HepG2 (cell line): Measurements from ENCODE around the gene MFNG. TPM values are rescaled to one million over a fixed set of nuclear protein-coding genes. Genes with fewer than 3 reads are reported as not detected.

Experiments used
- AGO2 ChIP-seq: fragments of 200-400 bp; formaldehyde crosslinking; optimal IDR thresholded peaks from 2 replicates; pipeline ENCODE3; 2017; ENCODE audit warnings: mild to moderate bottlenecking, low read depth, low read length, moderate library complexity
- ERF ChIP-seq: IDR thresholded peaks from 2 replicates; pipeline ENCODE4 v1.6.1; 2018; ENCODE audit warnings: missing biosample characterization, missing genetic modification reagents
- FOXJ3 ChIP-seq: sonication (generic); formaldehyde crosslinking; IDR thresholded peaks from 2 replicates; pipeline ENCODE4 v1.4.0; 2020; ENCODE audit warnings: missing genetic modification reagents, mild to moderate bottlenecking, borderline replicate concordance
- FOXO1 ChIP-seq: sonication (generic); formaldehyde crosslinking; IDR thresholded peaks from 2 replicates; pipeline ENCODE4 v1.4.0; 2020; ENCODE audit warnings: missing genetic modification reagents
- HNF1B ChIP-seq: sonication (generic); formaldehyde crosslinking; IDR thresholded peaks from 2 replicates; pipeline ENCODE4 v1.5.1; 2020; ENCODE audit warnings: mild to moderate bottlenecking, moderate library complexity, missing genetic modification reagents
- HNF4A ChIP-seq: sonication (generic); formaldehyde crosslinking; IDR thresholded peaks from 2 replicates; pipeline ENCODE4 v1.4.0; 2020; ENCODE audit warnings: missing genetic modification reagents
- MAFK ChIP-seq, 2 experiments: IDR thresholded peaks in 1 of 2; conservative IDR thresholded peaks in 1 of 2; 2 replicates each; pipeline ENCODE4 v1.6.1; 2011; ENCODE audit warnings: improper control_type of control experiment in 2 of 2, low read length in 2 of 2
- NFYC ChIP-seq: IDR thresholded peaks from 2 replicates; pipeline ENCODE4 v1.6.1; 2016; ENCODE audit warnings: missing genetic modification reagents, missing compliant biosample characterization
- RAD21 ChIP-seq: fragments of 450-650 bp; formaldehyde crosslinking; IDR thresholded peaks from 2 replicates; pipeline ENCODE4 v1.5.0; 2020; ENCODE audit warnings: mild to moderate bottlenecking
- SALL1 ChIP-seq: sonication (generic); formaldehyde crosslinking; IDR thresholded peaks from 2 replicates; pipeline ENCODE4 v1.8.0; 2022; ENCODE audit warnings: mild to moderate bottlenecking, missing genetic modification reagents
- SP5 ChIP-seq: IDR thresholded peaks from 2 replicates; pipeline ENCODE4 v1.6.1; 2016; ENCODE audit warnings: low read depth, borderline replicate concordance
- TAF15 ChIP-seq: fragments of 200-400 bp; formaldehyde crosslinking; IDR thresholded peaks from one replicate; pipeline ENCODE4 v1.6.1; 2018; ENCODE audit warnings: mild to moderate bottlenecking, low read depth, low read length; ENCODE audit not compliant: poor library complexity, severe bottlenecking
- TFDP2 ChIP-seq: sonication (generic); formaldehyde crosslinking; IDR thresholded peaks from 2 replicates; pipeline ENCODE4 v1.4.0; 2020; ENCODE audit warnings: missing genetic modification reagents
- ZFP91 ChIP-seq: sonication (generic); formaldehyde crosslinking; IDR thresholded peaks from 2 replicates; pipeline ENCODE4 v1.9.0; 2022; ENCODE audit warnings: missing genetic modification reagents, mild to moderate bottlenecking, borderline replicate concordance
- ZFX ChIP-seq: sonication (generic); formaldehyde crosslinking; IDR thresholded peaks from 2 replicates; pipeline ENCODE4 v1.4.0; 2020; ENCODE audit warnings: mild to moderate bottlenecking, low read depth, missing genetic modification reagents, moderate library complexity
- ZNF225 ChIP-seq: sonication (generic); formaldehyde crosslinking; IDR thresholded peaks from 2 replicates; pipeline ENCODE4 v1.4.0; 2020; ENCODE audit warnings: mild to moderate bottlenecking, missing genetic modification reagents
- ZNF563 ChIP-seq: sonication (generic); formaldehyde crosslinking; IDR thresholded peaks from 2 replicates; pipeline ENCODE4 v1.8.0; 2022; ENCODE audit warnings: mild to moderate bottlenecking, moderate library complexity, missing genetic modification reagents
- ZNF687 ChIP-seq: sonication (generic); formaldehyde crosslinking; IDR thresholded peaks from 2 replicates; pipeline ENCODE4 v1.5.1; 2020; ENCODE audit warnings: mild to moderate bottlenecking, missing genetic modification reagents, moderate library complexity
- polyA plus RNA-seq, 8 experiments: library from polyadenylated mRNA; depleted of rRNA in 3 of 8; stranded (reverse) in 7 of 8; unstranded in 1 of 8; fragments of >200 nt; fragmentation: Illumina TruSeq in 4 of 8; extraction: Trizol in 4 of 8; gene quantifications; 2 replicates each; pipeline versions ENCODE4 v1.2.1 to v1.2.3, GENCODE V29; 2011 to 2016; ENCODE audit warnings: low read depth in 4 of 8, missing spikeins in 1 of 8, mixed read lengths in 1 of 8; ENCODE audit not compliant: insufficient read depth in 1 of 8
- total RNA-seq, 5 experiments: library from RNA; depleted of rRNA; stranded (reverse); fragments of >200 nt; fragmentation: Illumina TruSeq; extraction: Trizol; gene quantifications; 2 replicates each; pipeline ENCODE4 v1.2.3, GENCODE V29; 2016; ENCODE audit warnings: low read depth in 1 of 5
- TF ChIP-seq, protein P1 (sequence below): IDR thresholded peaks from 2 replicates; pipeline ENCODE4 v1.6.1; 2012; ENCODE audit warnings: inconsistent platforms
- TF ChIP-seq, protein P2 (sequence below): IDR thresholded peaks from 2 replicates; pipeline ENCODE4 v1.6.1; 2016; ENCODE audit warnings: low read depth, borderline replicate concordance

The MFNG gene
- total and polyA plus RNA-seq, 2 of the 13 experiments (the other 11 are each of a cell fraction or from before 2014, with no cell fraction given): 1.0 to 11.7 TPM

GRCh38 chr22:37498289-37498909 is 12.2 kb upstream of the MFNG start (continued):
- TF ChIP-seq FOXO1 (CRISPR knock-in tag) (peak; percentile 25; the same call in 1 of the 2 replicates), NFYC (CRISPR knock-in tag) (peak; percentile 46; the same call in 1 of the 2 replicates), HNF4A (CRISPR knock-in tag) (peak; percentile 37; the same call in 1 of the 2 replicates), FOXJ3 (CRISPR knock-in tag) (no peak), HNF1B (0 out of 2 replicates have a peak, but pooled peaks have one; percentile 36), ZNF225 (peak; percentile 51; the same call in 1 of the 2 replicates), MAFK (conservative IDR thresholded peaks at IDR 0.05 in 1 of 2, IDR thresholded peaks at IDR 0.05 in 1 of 2; ENCODE audit: low read length in 2 of 2) (no peak), ZNF687 (CRISPR knock-in tag) (peak; percentile 80), TAF15 (peak; percentile 81), TFDP2 (CRISPR knock-in tag) (no peak), AGO2 (peak; percentile 80), ERF (peak; percentile 25; the same call in 1 of the 2 replicates), SP5 (CRISPR knock-in tag) (peak; percentile 36; the same call in 1 of the 2 replicates), ZFP91 (CRISPR knock-in tag) (peak; percentile 49), ZFX (CRISPR knock-in tag) (0 out of 2 replicates have a peak, but pooled peaks have one; percentile 23), ZNF563 (CRISPR knock-in tag) (no peak), RAD21 (CRISPR knock-in tag) (peak; percentile 90), SALL1 (CRISPR knock-in tag) (peak; percentile 27; the same call in 1 of the 2 replicates)
- TF ChIP-seq, protein P1, sequence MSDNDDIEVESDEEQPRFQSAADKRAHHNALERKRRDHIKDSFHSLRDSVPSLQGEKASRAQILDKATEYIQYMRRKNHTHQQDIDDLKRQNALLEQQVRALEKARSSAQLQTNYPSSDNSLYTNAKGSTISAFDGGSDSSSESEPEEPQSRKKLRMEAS: peak; percentile 14; the same call in 1 of the 2 replicates
- TF ChIP-seq, protein P2, sequence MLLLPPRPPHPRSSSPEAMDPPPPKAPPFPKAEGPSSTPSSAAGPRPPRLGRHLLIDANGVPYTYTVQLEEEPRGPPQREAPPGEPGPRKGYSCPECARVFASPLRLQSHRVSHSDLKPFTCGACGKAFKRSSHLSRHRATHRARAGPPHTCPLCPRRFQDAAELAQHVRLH (CRISPR knock-in tag): peak; percentile 50; the same call in 1 of the 2 replicates
